ENCODE measurements around the gene RRP12.

DNA sequence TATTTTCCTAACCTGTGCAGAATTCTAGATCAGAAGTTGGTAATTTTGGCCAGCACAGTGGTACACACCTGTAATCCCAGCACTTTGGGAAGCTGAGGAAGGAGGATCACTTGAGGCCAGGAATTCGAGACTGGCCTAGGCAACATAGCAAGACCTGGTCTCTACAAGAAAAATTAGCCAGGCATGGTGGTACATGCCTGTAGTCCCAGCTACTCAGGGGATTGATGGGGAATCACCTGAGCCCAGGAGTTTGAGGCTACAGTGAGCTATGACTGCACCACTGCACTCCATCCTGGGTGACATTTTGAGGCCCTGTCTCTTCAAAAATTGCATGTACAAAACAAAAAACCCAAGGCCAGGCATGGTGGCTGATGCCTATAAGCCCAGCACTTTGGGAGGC is 33.4 kb upstream of the RRP12 start:
- no peak for TF ChIP-seq POLR2A (IDR thresholded peaks at IDR 0.05)
- TF ChIP-seq, protein P1, sequence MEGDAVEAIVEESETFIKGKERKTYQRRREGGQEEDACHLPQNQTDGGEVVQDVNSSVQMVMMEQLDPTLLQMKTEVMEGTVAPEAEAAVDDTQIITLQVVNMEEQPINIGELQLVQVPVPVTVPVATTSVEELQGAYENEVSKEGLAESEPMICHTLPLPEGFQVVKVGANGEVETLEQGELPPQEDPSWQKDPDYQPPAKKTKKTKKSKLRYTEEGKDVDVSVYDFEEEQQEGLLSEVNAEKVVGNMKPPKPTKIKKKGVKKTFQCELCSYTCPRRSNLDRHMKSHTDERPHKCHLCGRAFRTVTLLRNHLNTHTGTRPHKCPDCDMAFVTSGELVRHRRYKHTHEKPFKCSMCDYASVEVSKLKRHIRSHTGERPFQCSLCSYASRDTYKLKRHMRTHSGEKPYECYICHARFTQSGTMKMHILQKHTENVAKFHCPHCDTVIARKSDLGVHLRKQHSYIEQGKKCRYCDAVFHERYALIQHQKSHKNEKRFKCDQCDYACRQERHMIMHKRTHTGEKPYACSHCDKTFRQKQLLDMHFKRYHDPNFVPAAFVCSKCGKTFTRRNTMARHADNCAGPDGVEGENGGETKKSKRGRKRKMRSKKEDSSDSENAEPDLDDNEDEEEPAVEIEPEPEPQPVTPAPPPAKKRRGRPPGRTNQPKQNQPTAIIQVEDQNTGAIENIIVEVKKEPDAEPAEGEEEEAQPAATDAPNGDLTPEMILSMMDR (IDR thresholded peaks at IDR 0.05) = no peak
